Measurements from ENCODE around the gene PSMA7.

- TF ChIP-seq CTCF (IDR thresholded peaks at IDR 0.05 in 4 of 5, conservative IDR thresholded peaks at IDR 0.05 in 1 of 5) (no peak), POLR2A (IDR thresholded peaks at IDR 0.05) (no peak)
Observed at GRCh38 chr20:62131560-62132320, 11.5 kb downstream of the PSMA7 start.

Data from gastrocnemius medialis (tissue), 4 donors.